ENCODE data around the gene COL1A2.

COL1A2 gene

GRCh38 chr7:94396596-94396995 is 1.9 kb downstream of the COL1A2 start:
- peak; percentile 63 for DNase-seq (ENCODE audit: low read depth)
- TF ChIP-seq CTCF (conservative IDR thresholded peaks at IDR 0.05; ENCODE audit: low read depth, low read length) = no peak
- H3K4me3 ChIP-seq (ENCODE audit: low read depth, low read length) = peak overlapping the region; percentile 69

- peak overlapping the region; percentile 69 for H3K4me3 ChIP-seq (ENCODE audit: low read depth, low read length)
- DNase-seq (ENCODE audit: low read depth) = peak; percentile 47
- TF ChIP-seq CTCF (conservative IDR thresholded peaks at IDR 0.05; ENCODE audit: low read depth, low read length) = no peak
These were observed 3.0 kb downstream of the COL1A2 start for GRCh38 chr7:94397722-94398121.

- DNase-seq (ENCODE audit: low read depth) = peak; percentile 13
- H3K4me3 ChIP-seq (ENCODE audit: low read depth, low read length) = peak overlapping the region; percentile 69
- TF ChIP-seq CTCF (conservative IDR thresholded peaks at IDR 0.05; ENCODE audit: low read depth, low read length) = no peak
These were observed 4.1 kb downstream of the COL1A2 start for GRCh38 chr7:94398841-94399240.

- TF ChIP-seq CTCF (conservative IDR thresholded peaks at IDR 0.05; ENCODE audit: low read depth, low read length) = no peak
- peak; percentile 49 for DNase-seq (ENCODE audit: low read depth)
- peak overlapping the region; percentile 69 for H3K4me3 ChIP-seq (ENCODE audit: low read depth, low read length)
These were observed 5.3 kb downstream of the COL1A2 start for GRCh38 chr7:94400022-94400421.

GRCh38 chr7:94400643-94401427 is 6.1 kb downstream of the COL1A2 start:
- DNase-seq (ENCODE audit: low read depth) = peak; percentile 33
- H3K4me3 ChIP-seq (ENCODE audit: low read depth, low read length) = peak overlapping the region; percentile 69
- no peak for TF ChIP-seq CTCF (conservative IDR thresholded peaks at IDR 0.05; ENCODE audit: low read depth, low read length)

GRCh38 chr7:94401428-94401814 is 6.7 kb downstream of the COL1A2 start:
- DNase-seq (ENCODE audit: low read depth) = peak; percentile 58
- no peak for TF ChIP-seq CTCF (conservative IDR thresholded peaks at IDR 0.05; ENCODE audit: low read depth, low read length)
- peak overlapping the region; percentile 69 for H3K4me3 ChIP-seq (ENCODE audit: low read depth, low read length)

- no peak for TF ChIP-seq CTCF (conservative IDR thresholded peaks at IDR 0.05; ENCODE audit: low read depth, low read length)
- peak; percentile 36 for DNase-seq (ENCODE audit: low read depth)
- no peak overlapping the region for H3K4me3 ChIP-seq (ENCODE audit: low read depth, low read length)
These were observed 8.9 kb downstream of the COL1A2 start for GRCh38 chr7:94403546-94403945.

Data from choroid plexus epithelial cell (primary cell).